ENCODE data around the gene FYN. TPM values are rescaled to one million over a fixed set of nuclear protein-coding genes. Genes with fewer than 3 reads are reported as not detected.

Gene FYN
- total RNA-seq, 1 donor = 106 TPM

GRCh38 chr6:111725446-111726112 is 147.7 kb downstream of the FYN start:
- no peak overlapping the region for H3K27ac ChIP-seq (ENCODE audit: low read depth, low read length)
- H3K4me2 ChIP-seq (ENCODE audit: insufficient read depth, low read length) = no peak overlapping the region
- H3K4me1 ChIP-seq (ENCODE audit: insufficient read depth, low read length) = peaks cover 41% of the 10 kb centered on the region
- H4K20me1 ChIP-seq (ENCODE audit: insufficient read depth, low read length) = peaks cover 2% of the 10 kb centered on the region
- no peak for DNase-seq (ENCODE audit: insufficient read length, low spot score, missing footprints)
- H3K27me3 ChIP-seq (ENCODE audit: insufficient read depth, low read length) = no peaks in the 10 kb centered on the region
- no peaks in the 10 kb centered on the region for H3K36me3 ChIP-seq (ENCODE audit: insufficient read depth, low read length)
- peaks cover 40% of the 10 kb centered on the region for H3K79me2 ChIP-seq (ENCODE audit: insufficient read depth, low read length)
- H3K9me3 ChIP-seq (ENCODE audit: low read depth, low read length) = peaks cover 7% of the 10 kb centered on the region
- no peak overlapping the region for H2AFZ ChIP-seq (ENCODE audit: low read length)
- no peak overlapping the region for H3K4me3 ChIP-seq (ENCODE audit: insufficient read depth, low read length)
- TF ChIP-seq CTCF (IDR thresholded peaks at IDR 0.05; ENCODE audit: extremely low read depth, low read depth, low read length) = no peak

GRCh38 chr6:111724505-111724904 is 148.7 kb downstream of the FYN start:
- H4K20me1 ChIP-seq (ENCODE audit: insufficient read depth, low read length) = peaks cover 2% of the 10 kb centered on the region
- H3K27me3 ChIP-seq (ENCODE audit: insufficient read depth, low read length) = no peaks in the 10 kb centered on the region
- H3K79me2 ChIP-seq (ENCODE audit: insufficient read depth, low read length) = peaks cover 46% of the 10 kb centered on the region

GRCh38 chr6:111724039-111724438 is 149.2 kb downstream of the FYN start:
- Histone ChIP-seq H3K9me3 (ENCODE audit: low read depth, low read length) (peaks cover 7% of the 10 kb centered on the region), H3K27me3 (ENCODE audit: insufficient read depth, low read length) (no peaks in the 10 kb centered on the region), H2AFZ (ENCODE audit: low read length) (no peak overlapping the region), H3K36me3 (ENCODE audit: insufficient read depth, low read length) (peaks cover 5% of the 10 kb centered on the region), H3K4me2 (ENCODE audit: insufficient read depth, low read length) (peak overlapping the region; percentile 67), H4K20me1 (ENCODE audit: insufficient read depth, low read length) (peaks cover 2% of the 10 kb centered on the region), H3K4me1 (ENCODE audit: insufficient read depth, low read length) (peaks cover 41% of the 10 kb centered on the region), H3K4me3 (ENCODE audit: insufficient read depth, low read length) (no peak overlapping the region), H3K27ac (ENCODE audit: low read depth, low read length) (peak overlapping the region; percentile 67), H3K79me2 (ENCODE audit: insufficient read depth, low read length) (peaks cover 49% of the 10 kb centered on the region)
- no peak for DNase-seq (ENCODE audit: insufficient read length, low spot score, missing footprints)
- TF ChIP-seq CTCF (IDR thresholded peaks at IDR 0.05; ENCODE audit: extremely low read depth, low read depth, low read length) = no peak

More at GRCh38 chr6:111724505-111724904, 148.7 kb downstream of the FYN start:
- DNase-seq (ENCODE audit: insufficient read length, low spot score, missing footprints) = no peak
- TF ChIP-seq CTCF (IDR thresholded peaks at IDR 0.05; ENCODE audit: extremely low read depth, low read depth, low read length) = no peak
- peaks cover 7% of the 10 kb centered on the region for H3K9me3 ChIP-seq (ENCODE audit: low read depth, low read length)
- H2AFZ ChIP-seq (ENCODE audit: low read length) = no peak overlapping the region
- peaks cover 1% of the 10 kb centered on the region for H3K36me3 ChIP-seq (ENCODE audit: insufficient read depth, low read length)
- H3K4me1 ChIP-seq (ENCODE audit: insufficient read depth, low read length) = peaks cover 41% of the 10 kb centered on the region
- peak overlapping the region; percentile 67 for H3K27ac ChIP-seq (ENCODE audit: low read depth, low read length)
- H3K4me2 ChIP-seq (ENCODE audit: insufficient read depth, low read length) = no peak overlapping the region
- H3K4me3 ChIP-seq (ENCODE audit: insufficient read depth, low read length) = no peak overlapping the region

- peak overlapping the region; percentile 67 for H3K4me2 ChIP-seq (ENCODE audit: insufficient read depth, low read length)
- peaks cover 9% of the 10 kb centered on the region for H3K36me3 ChIP-seq (ENCODE audit: insufficient read depth, low read length)
- TF ChIP-seq CTCF (IDR thresholded peaks at IDR 0.05; ENCODE audit: extremely low read depth, low read depth, low read length) = no peak
- peaks cover 7% of the 10 kb centered on the region for H3K9me3 ChIP-seq (ENCODE audit: low read depth, low read length)
- no peak overlapping the region for H3K4me3 ChIP-seq (ENCODE audit: insufficient read depth, low read length)
- H3K4me1 ChIP-seq (ENCODE audit: insufficient read depth, low read length) = peaks cover 41% of the 10 kb centered on the region
- no peak for DNase-seq (ENCODE audit: insufficient read length, low spot score, missing footprints)
- H2AFZ ChIP-seq (ENCODE audit: low read length) = no peak overlapping the region
- H3K27me3 ChIP-seq (ENCODE audit: insufficient read depth, low read length) = no peaks in the 10 kb centered on the region
- peaks cover 50% of the 10 kb centered on the region for H3K79me2 ChIP-seq (ENCODE audit: insufficient read depth, low read length)
- peaks cover 2% of the 10 kb centered on the region for H4K20me1 ChIP-seq (ENCODE audit: insufficient read depth, low read length)
- peak overlapping the region; percentile 67 for H3K27ac ChIP-seq (ENCODE audit: low read depth, low read length)
Measured at GRCh38 chr6:111723412-111723970, 149.8 kb downstream of the FYN start.
